Vagina (tissue), 2 donors: ENCODE measurements around the gene MDM1. TPM values are rescaled to one million over a fixed set of nuclear protein-coding genes. Genes with fewer than 3 reads are reported as not detected.

Source experiments
- DNase-seq, 2 donors: peaks; one replicate each; pipeline ENCODE4 v3.0.0-alpha.2; 2017; ENCODE audit errors: extremely low spot score in 2 of 2
- H3K27ac ChIP-seq: fragments of 200-600 bp; sonication (generic); one replicate; pipeline ENCODE4 v1.5.1; 2019
- H3K27me3 ChIP-seq: fragments of 200-600 bp; sonication (generic); one replicate; pipeline ENCODE4 v1.5.1; 2019
- H3K36me3 ChIP-seq, 2 donors: fragments of 200-600 bp; sonication (generic); one replicate each; pipeline ENCODE4 v1.5.1; 2017 to 2019
- H3K4me1 ChIP-seq: fragments of 200-600 bp; sonication (generic); one replicate; pipeline ENCODE4 v1.5.1; 2019
- H3K4me3 ChIP-seq, 2 donors: fragments of 200-600 bp; sonication (generic); 1 replicate in 1 of 2; 2 replicates in 1 of 2; pipeline ENCODE4 v1.5.1; 2016 to 2019
- H3K9me3 ChIP-seq: fragments of 200-600 bp; sonication (generic); one replicate; pipeline ENCODE4 v1.5.1; 2019
- POLR2A ChIP-seq, 2 donors: fragments of 450-650 bp; IDR thresholded peaks; one replicate each; pipeline ENCODE4 v1.6.1; 2017; ENCODE audit warnings: antibody characterized with exemption in 2 of 2, mild to moderate bottlenecking in 2 of 2, moderate library complexity in 2 of 2
- POLR2AphosphoS5 ChIP-seq, 2 donors: sonication (generic); formaldehyde crosslinking; IDR thresholded peaks; one replicate each; pipeline ENCODE4 v1.9.0; 2017; ENCODE audit warnings: antibody characterized with exemption in 2 of 2, mild to moderate bottlenecking in 2 of 2, low read depth in 1 of 2; ENCODE audit not compliant: insufficient read depth in 1 of 2
- intact Hi-C: fragments of 100-400 bp; cut with DNase I; formaldehyde crosslinking; loops from one replicate; pipeline ENCODE4 v1.15.1; 2023
- total RNA-seq: library from RNA; depleted of rRNA; stranded (reverse); fragments of >200 nt; gene quantifications from one replicate; pipeline ENCODE4 v1.2.3, GENCODE V29; 2016
- TF ChIP-seq, protein P1 (sequence below), 3 experiments: fragments of 450-650 bp in 2 of 3; fragments of 200-600 bp in 1 of 3; sonication (generic) in 1 of 3; IDR thresholded peaks; one replicate each; pipeline ENCODE4 v1.5.1; 2017 to 2019; ENCODE audit warnings: antibody characterized with exemption in 3 of 3, mild to moderate bottlenecking in 2 of 3, moderate library complexity in 2 of 3

MDM1 gene
- total RNA-seq, 1 donor from 2014 or later, result 30.0 TPM

DNA sequence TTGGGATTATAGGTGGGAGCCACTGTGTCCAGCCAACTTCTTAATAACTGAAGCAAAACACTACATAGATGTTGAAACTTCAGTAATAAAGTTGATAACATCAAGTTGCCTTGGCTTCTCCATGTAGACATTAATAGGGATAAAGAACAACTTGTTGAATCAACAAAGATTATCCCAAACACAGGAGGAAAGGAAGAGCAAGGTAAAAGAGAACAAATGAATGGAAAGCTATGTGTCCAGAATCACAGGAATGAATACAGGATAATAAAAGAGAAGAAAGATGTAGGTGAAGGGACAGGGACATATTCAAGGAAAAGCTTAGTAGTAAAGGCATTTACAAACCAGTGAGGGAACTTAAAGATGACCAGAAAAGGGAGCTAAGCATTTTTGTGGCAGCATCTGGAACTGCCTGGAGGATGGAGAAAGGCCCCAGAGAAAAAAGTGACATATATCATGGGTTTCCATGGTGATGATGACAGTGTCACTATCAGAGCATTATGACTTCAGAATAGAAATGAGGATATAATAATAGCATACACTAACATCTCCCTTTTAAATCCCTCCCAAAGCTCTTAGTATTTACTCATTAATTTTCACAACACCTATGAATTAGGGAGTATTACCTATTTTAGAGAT, 24.0 kb upstream of the MDM1 start:
- no peaks in the 10 kb centered on the region for H3K36me3 ChIP-seq
- intact Hi-C loops, result loop anchor here (5.0 kb wide), 1 partner anchor 331 kb away; the partner anchor contains the start of gene NUP107
- TF ChIP-seq POLR2A (IDR thresholded peaks at IDR 0.05) (no peak), POLR2AphosphoS5 (IDR thresholded peaks at IDR 0.05; ENCODE audit: insufficient read depth in 1 of 2, low read depth in 1 of 2) (no peak)
- TF ChIP-seq, protein P1, sequence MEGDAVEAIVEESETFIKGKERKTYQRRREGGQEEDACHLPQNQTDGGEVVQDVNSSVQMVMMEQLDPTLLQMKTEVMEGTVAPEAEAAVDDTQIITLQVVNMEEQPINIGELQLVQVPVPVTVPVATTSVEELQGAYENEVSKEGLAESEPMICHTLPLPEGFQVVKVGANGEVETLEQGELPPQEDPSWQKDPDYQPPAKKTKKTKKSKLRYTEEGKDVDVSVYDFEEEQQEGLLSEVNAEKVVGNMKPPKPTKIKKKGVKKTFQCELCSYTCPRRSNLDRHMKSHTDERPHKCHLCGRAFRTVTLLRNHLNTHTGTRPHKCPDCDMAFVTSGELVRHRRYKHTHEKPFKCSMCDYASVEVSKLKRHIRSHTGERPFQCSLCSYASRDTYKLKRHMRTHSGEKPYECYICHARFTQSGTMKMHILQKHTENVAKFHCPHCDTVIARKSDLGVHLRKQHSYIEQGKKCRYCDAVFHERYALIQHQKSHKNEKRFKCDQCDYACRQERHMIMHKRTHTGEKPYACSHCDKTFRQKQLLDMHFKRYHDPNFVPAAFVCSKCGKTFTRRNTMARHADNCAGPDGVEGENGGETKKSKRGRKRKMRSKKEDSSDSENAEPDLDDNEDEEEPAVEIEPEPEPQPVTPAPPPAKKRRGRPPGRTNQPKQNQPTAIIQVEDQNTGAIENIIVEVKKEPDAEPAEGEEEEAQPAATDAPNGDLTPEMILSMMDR (IDR thresholded peaks at IDR 0.05), result no peak
- no peak overlapping the region for H3K27ac ChIP-seq
- H3K4me3 ChIP-seq, result no peak overlapping the region
- no peak for DNase-seq
- no peaks in the 10 kb centered on the region for H3K27me3 ChIP-seq
- peaks cover 11% of the 10 kb centered on the region for H3K4me1 ChIP-seq
- no peaks in the 10 kb centered on the region for H3K9me3 ChIP-seq

DNA sequence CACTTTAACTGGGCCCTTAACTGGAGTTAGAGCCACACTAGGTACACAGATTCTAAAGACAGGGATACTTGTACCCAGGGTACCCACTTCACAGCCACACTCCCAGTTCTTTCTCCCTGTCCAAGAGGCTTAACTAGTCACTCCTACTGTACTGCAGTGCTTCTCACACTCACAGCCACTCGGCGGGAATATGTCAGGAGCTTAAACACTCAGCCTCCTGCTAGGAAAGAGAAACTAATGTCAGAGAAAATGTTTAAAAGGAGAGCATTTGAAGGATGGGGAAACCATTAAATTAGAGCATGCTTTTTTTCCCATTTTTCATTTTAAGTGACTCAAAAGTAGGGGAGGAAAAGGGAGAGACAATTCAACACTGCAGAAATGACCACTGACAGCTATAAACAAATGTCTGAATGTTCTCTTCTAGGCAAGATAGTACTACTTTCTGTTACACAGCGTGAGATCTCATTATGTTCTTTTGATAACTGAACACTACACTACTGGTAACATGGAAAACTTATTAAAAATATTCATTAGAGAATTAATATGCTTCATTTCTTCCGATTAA, 22.9 kb upstream of the MDM1 start:
- TF ChIP-seq, protein P1 (IDR thresholded peaks at IDR 0.05), result no peak
- TF ChIP-seq POLR2A (IDR thresholded peaks at IDR 0.05) (no peak), POLR2AphosphoS5 (IDR thresholded peaks at IDR 0.05; ENCODE audit: insufficient read depth in 1 of 2, low read depth in 1 of 2) (no peak)
- H3K27me3 ChIP-seq, result no peaks in the 10 kb centered on the region
- H3K36me3 ChIP-seq, result no peaks in the 10 kb centered on the region
- no peak overlapping the region for H3K4me3 ChIP-seq
- no peaks in the 10 kb centered on the region for H3K9me3 ChIP-seq
- H3K27ac ChIP-seq, result no peak overlapping the region
- no peak for DNase-seq
- intact Hi-C loops, result loop anchor here (5.0 kb wide), 1 partner anchor 332 kb away; the partner anchor contains the start of gene NUP107
- peaks cover 11% of the 10 kb centered on the region for H3K4me1 ChIP-seq

DNA sequence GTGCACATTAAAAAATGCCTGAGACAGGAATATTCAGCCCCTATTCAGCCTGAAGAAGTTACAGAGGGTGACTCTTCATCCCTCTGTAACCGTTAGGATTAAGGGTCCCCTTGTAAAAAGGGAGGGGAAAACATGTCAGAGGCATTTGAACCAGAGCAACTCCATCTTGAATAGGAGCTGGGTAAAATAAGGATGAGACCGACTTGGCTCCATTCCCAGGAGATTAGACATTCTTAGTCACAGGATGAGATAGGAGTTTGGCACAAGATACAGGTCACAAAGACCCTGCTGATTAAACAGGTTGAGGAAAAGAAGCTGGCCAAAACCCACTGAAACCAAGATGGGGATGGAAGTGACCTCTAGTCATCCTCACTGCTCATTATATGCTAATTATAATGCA, 19.9 kb upstream of the MDM1 start:
- Histone ChIP-seq H3K27ac (no peak overlapping the region), H3K4me3 (no peak overlapping the region), H3K4me1 (no peaks in the 10 kb centered on the region), H3K9me3 (no peaks in the 10 kb centered on the region), H3K27me3 (no peaks in the 10 kb centered on the region), H3K36me3 (no peaks in the 10 kb centered on the region)
- intact Hi-C loops, result no loop called here
- no peak for TF ChIP-seq POLR2AphosphoS5 (IDR thresholded peaks at IDR 0.05; ENCODE audit: insufficient read depth in 1 of 2, low read depth in 1 of 2)
- TF ChIP-seq, protein P1 (IDR thresholded peaks at IDR 0.05), result no peak
- no peak for TF ChIP-seq POLR2A (IDR thresholded peaks at IDR 0.05)
- no peak for DNase-seq

DNA sequence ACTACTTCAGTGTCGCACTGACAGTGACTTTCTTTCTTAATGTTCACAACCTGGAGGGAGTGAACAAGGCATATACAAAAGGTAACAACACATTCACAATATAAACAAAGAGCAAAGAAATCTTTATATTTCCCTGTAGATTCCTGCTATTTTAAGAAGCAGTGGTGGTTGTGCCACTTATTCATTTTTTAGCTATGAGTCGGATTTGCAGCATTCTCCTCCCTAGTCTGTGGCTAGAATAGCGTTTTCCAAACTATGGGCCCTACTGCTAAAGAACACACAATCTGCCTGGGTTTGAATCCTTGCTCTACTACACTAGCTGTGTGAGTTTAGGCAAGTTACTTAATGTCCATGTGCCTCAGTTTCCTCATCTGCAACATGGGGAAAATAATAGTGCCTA, 18.6 kb upstream of the MDM1 start:
- H3K27ac ChIP-seq, result no peak overlapping the region
- no peak for DNase-seq
- H3K4me1 ChIP-seq, result no peaks in the 10 kb centered on the region
- H3K4me3 ChIP-seq, result no peak overlapping the region
- H3K36me3 ChIP-seq, result no peaks in the 10 kb centered on the region
- intact Hi-C loops, result no loop called here
- no peak for TF ChIP-seq POLR2AphosphoS5 (IDR thresholded peaks at IDR 0.05; ENCODE audit: insufficient read depth in 1 of 2, low read depth in 1 of 2)
- no peak for TF ChIP-seq POLR2A (IDR thresholded peaks at IDR 0.05)
- TF ChIP-seq, protein P1 (IDR thresholded peaks at IDR 0.05), result no peak
- no peaks in the 10 kb centered on the region for H3K9me3 ChIP-seq
- no peaks in the 10 kb centered on the region for H3K27me3 ChIP-seq
